ENCODE results near the gene PHOX2B. TPM values are rescaled to one million over a fixed set of nuclear protein-coding genes. Genes with fewer than 3 reads are reported as not detected.
"Not testable (repeated sequence)": the region's sequence is repeated elsewhere in the genome, so short reads cannot be mapped to it uniquely, and the experiment has no call there.

PHOX2B gene
- total and polyA plus RNA-seq, 7 experiments from 2014 or later = not detected

GRCh38 chr4:41714364-41715000 is 34.0 kb downstream of the PHOX2B start:
- H3K4me3 Mint-ChIP-seq = no peak overlapping the region
- intact Hi-C loops (cut with micrococcal nuclease) = no loop called here
- H3K27me3 Mint-ChIP-seq = peaks cover 0 to 11% (median 5%) of the 10 kb centered on the region in 5 donors
- no peak overlapping the region for H3K27ac Mint-ChIP-seq
- ChIA-PET CTCF (no interaction called here), POLR2A (no interaction called here)
- peaks cover 0 to 8% (median 0%) of the 10 kb centered on the region in 11 donors for H3K9me3 Mint-ChIP-seq
- no peak for ATAC-seq
- Histone ChIP-seq H3K27ac (ENCODE audit: low read depth, low read length) (no peak overlapping the region), H3K27me3 (ENCODE audit: control insufficient read depth in 2 of 2, insufficient read depth in 2 of 2, low read length in 2 of 2) (peaks cover 0 to 3% of the 10 kb centered on the region in 2 donors), H3K9me3 (ENCODE audit: control insufficient read depth in 2 of 3, low read length in 3 of 3) (no peaks in the 10 kb centered on the region), H3K4me3 (ENCODE audit: low read length) (no peak overlapping the region), H3K36me3 (ENCODE audit: control insufficient read depth in 2 of 3, insufficient read depth in 3 of 3, low read length in 3 of 3) (no peaks in the 10 kb centered on the region), H3K4me1 (ENCODE audit: control insufficient read depth in 2 of 2, insufficient read depth in 2 of 2, low read length in 2 of 2) (no peaks in the 10 kb centered on the region)
- no peaks in the 10 kb centered on the region for H3K36me3 Mint-ChIP-seq
- DNase-seq = no peak
- no peaks in the 10 kb centered on the region for H3K4me1 Mint-ChIP-seq

- Mint-ChIP-seq H3K27ac (no peak overlapping the region), H3K36me3 (no peaks in the 10 kb centered on the region), H3K4me3 (no peak overlapping the region), H3K27me3 (peaks cover 0 to 12% (median 3%) of the 10 kb centered on the region in 5 donors), H3K4me1 (no peaks in the 10 kb centered on the region), H3K9me3 (peaks cover 0 to 6% (median 0%) of the 10 kb centered on the region in 11 donors)
- ATAC-seq (no peak), DNase-seq (no peak)
- Histone ChIP-seq H3K4me1 (ENCODE audit: control insufficient read depth in 2 of 2, insufficient read depth in 2 of 2, low read length in 2 of 2) (no peaks in the 10 kb centered on the region), H3K27me3 (ENCODE audit: control insufficient read depth in 2 of 2, insufficient read depth in 2 of 2, low read length in 2 of 2) (peaks cover 0 to 3% of the 10 kb centered on the region in 2 donors), H3K4me3 (ENCODE audit: low read length) (no peak overlapping the region), H3K27ac (ENCODE audit: low read depth, low read length) (no peak overlapping the region), H3K9me3 (ENCODE audit: control insufficient read depth in 2 of 3, low read length in 3 of 3) (no peaks in the 10 kb centered on the region), H3K36me3 (ENCODE audit: control insufficient read depth in 2 of 3, insufficient read depth in 3 of 3, low read length in 3 of 3) (no peaks in the 10 kb centered on the region)
- CTCF ChIA-PET = no interaction called here
- intact Hi-C loops (cut with micrococcal nuclease) = no loop called here
- POLR2A ChIA-PET = no interaction called here
Measured at GRCh38 chr4:41713768-41714167, 34.8 kb downstream of the PHOX2B start.

- Histone ChIP-seq H3K27ac (ENCODE audit: low read depth, low read length) (no peak overlapping the region), H3K36me3 (ENCODE audit: control insufficient read depth in 2 of 3, insufficient read depth in 3 of 3, low read length in 3 of 3) (no peaks in the 10 kb centered on the region), H3K4me1 (ENCODE audit: control insufficient read depth in 2 of 2, insufficient read depth in 2 of 2, low read length in 2 of 2) (no peaks in the 10 kb centered on the region), H3K4me3 (ENCODE audit: low read length) (no peak overlapping the region), H3K9me3 (ENCODE audit: control insufficient read depth in 2 of 3, low read length in 3 of 3) (no peaks in the 10 kb centered on the region), H3K27me3 (ENCODE audit: control insufficient read depth in 2 of 2, insufficient read depth in 2 of 2, low read length in 2 of 2) (peaks cover 0 to 3% of the 10 kb centered on the region in 2 donors)
- POLR2A ChIA-PET = no interaction called here
- intact Hi-C loops (cut with micrococcal nuclease) = no loop called here
- no peaks in the 10 kb centered on the region for H3K4me1 Mint-ChIP-seq
- no peaks in the 10 kb centered on the region for H3K36me3 Mint-ChIP-seq
- CTCF ChIA-PET = no interaction called here
- no peak overlapping the region for H3K27ac Mint-ChIP-seq
- ATAC-seq (no peak), DNase-seq (no peak)
- H3K4me3 Mint-ChIP-seq = no peak overlapping the region
- peaks cover 0 to 6% (median 0%) of the 10 kb centered on the region in 11 donors for H3K9me3 Mint-ChIP-seq
- peaks cover 0 to 14% (median 4%) of the 10 kb centered on the region in 5 donors for H3K27me3 Mint-ChIP-seq
Measured at GRCh38 chr4:41712425-41712824, 36.1 kb downstream of the PHOX2B start.

- ATAC-seq; H3K4me1 ChIP-seq (ENCODE audit: control insufficient read depth in 2 of 2, insufficient read depth in 2 of 2, low read length in 2 of 2); H3K4me1 Mint-ChIP-seq; H3K36me3 Mint-ChIP-seq; H3K27ac ChIP-seq (ENCODE audit: low read depth, low read length); H3K9me3 Mint-ChIP-seq; intact Hi-C loops (cut with micrococcal nuclease); H3K4me3 Mint-ChIP-seq; H3K27me3 ChIP-seq (ENCODE audit: control insufficient read depth in 2 of 2, insufficient read depth in 2 of 2, low read length in 2 of 2); CTCF ChIA-PET; H3K4me3 ChIP-seq (ENCODE audit: low read length); H3K27me3 Mint-ChIP-seq; POLR2A ChIA-PET; DNase-seq; H3K36me3 ChIP-seq (ENCODE audit: control insufficient read depth in 2 of 3, insufficient read depth in 3 of 3, low read length in 3 of 3); H3K27ac Mint-ChIP-seq; H3K9me3 ChIP-seq (ENCODE audit: control insufficient read depth in 2 of 3, low read length in 3 of 3): not testable (repeated sequence)
Measured at GRCh38 chr4:41711654-41712053, 36.9 kb downstream of the PHOX2B start.

- peaks cover under 1 to 14% (median 4%) of the 10 kb centered on the region in 5 donors for H3K27me3 Mint-ChIP-seq
- Histone ChIP-seq H3K27me3 (ENCODE audit: control insufficient read depth in 2 of 2, insufficient read depth in 2 of 2, low read length in 2 of 2) (peaks cover 0 to 3% of the 10 kb centered on the region in 2 donors), H3K27ac (ENCODE audit: low read depth, low read length) (no peak overlapping the region), H3K36me3 (ENCODE audit: control insufficient read depth in 2 of 3, insufficient read depth in 3 of 3, low read length in 3 of 3) (no peaks in the 10 kb centered on the region), H3K4me1 (ENCODE audit: control insufficient read depth in 2 of 2, insufficient read depth in 2 of 2, low read length in 2 of 2) (no peaks in the 10 kb centered on the region), H3K4me3 (ENCODE audit: low read length) (no peak overlapping the region), H3K9me3 (ENCODE audit: control insufficient read depth in 2 of 3, low read length in 3 of 3) (no peaks in the 10 kb centered on the region)
- H3K4me3 Mint-ChIP-seq = no peak overlapping the region
- intact Hi-C loops (cut with micrococcal nuclease) = no loop called here
- H3K36me3 Mint-ChIP-seq = no peaks in the 10 kb centered on the region
- peaks cover 0 to 6% (median 0%) of the 10 kb centered on the region in 11 donors for H3K9me3 Mint-ChIP-seq
- no peak overlapping the region for H3K27ac Mint-ChIP-seq
- ATAC-seq (no peak), DNase-seq (no peak)
- H3K4me1 Mint-ChIP-seq = no peaks in the 10 kb centered on the region
- CTCF ChIA-PET = no interaction called here
- POLR2A ChIA-PET = no interaction called here
Measured at GRCh38 chr4:41709844-41710481, 38.6 kb downstream of the PHOX2B start.

GRCh38 chr4:41703785-41704184 is 44.7 kb downstream of the PHOX2B start:
- intact Hi-C loops (cut with micrococcal nuclease) = no loop called here
- no peak overlapping the region for H3K4me3 ChIP-seq (ENCODE audit: low read length)
- H3K27me3 ChIP-seq (ENCODE audit: control insufficient read depth in 2 of 2, insufficient read depth in 2 of 2, low read length in 2 of 2) = no peaks in the 10 kb centered on the region
- no peaks in the 10 kb centered on the region for H3K36me3 Mint-ChIP-seq
- no peak overlapping the region for H3K27ac Mint-ChIP-seq
- no peak overlapping the region for H3K4me3 Mint-ChIP-seq
- POLR2A ChIA-PET = no interaction called here
- no peaks in the 10 kb centered on the region for H3K9me3 ChIP-seq (ENCODE audit: control insufficient read depth in 2 of 3, low read length in 3 of 3)
- ATAC-seq (no peak), DNase-seq (no peak)
- CTCF ChIA-PET = no interaction called here
- peaks cover 0 to 8% (median 1%) of the 10 kb centered on the region in 11 donors for H3K9me3 Mint-ChIP-seq
- H3K4me1 ChIP-seq (ENCODE audit: control insufficient read depth in 2 of 2, insufficient read depth in 2 of 2, low read length in 2 of 2) = no peaks in the 10 kb centered on the region
- H3K27ac ChIP-seq (ENCODE audit: low read depth, low read length) = no peak overlapping the region
- H3K4me1 Mint-ChIP-seq = no peaks in the 10 kb centered on the region
- H3K27me3 Mint-ChIP-seq = peaks cover 8 to 34% (median 24%) of the 10 kb centered on the region in 5 donors
- H3K36me3 ChIP-seq (ENCODE audit: control insufficient read depth in 2 of 3, insufficient read depth in 3 of 3, low read length in 3 of 3) = no peaks in the 10 kb centered on the region

GRCh38 chr4:41702770-41703169 is 45.8 kb downstream of the PHOX2B start:
- Mint-ChIP-seq H3K9me3 (peaks cover 0 to 8% (median 1%) of the 10 kb centered on the region in 11 donors), H3K27me3 (peaks cover 8 to 37% (median 23%) of the 10 kb centered on the region in 5 donors), H3K27ac (no peak overlapping the region), H3K36me3 (no peaks in the 10 kb centered on the region), H3K4me1 (no peaks in the 10 kb centered on the region), H3K4me3 (no peak overlapping the region)
- Histone ChIP-seq H3K4me3 (ENCODE audit: low read length) (no peak overlapping the region), H3K27me3 (ENCODE audit: control insufficient read depth in 2 of 2, insufficient read depth in 2 of 2, low read length in 2 of 2) (no peaks in the 10 kb centered on the region), H3K27ac (ENCODE audit: low read depth, low read length) (no peak overlapping the region), H3K36me3 (ENCODE audit: control insufficient read depth in 2 of 3, insufficient read depth in 3 of 3, low read length in 3 of 3) (no peaks in the 10 kb centered on the region), H3K4me1 (ENCODE audit: control insufficient read depth in 2 of 2, insufficient read depth in 2 of 2, low read length in 2 of 2) (no peaks in the 10 kb centered on the region), H3K9me3 (ENCODE audit: control insufficient read depth in 2 of 3, low read length in 3 of 3) (no peaks in the 10 kb centered on the region)
- no peak for DNase-seq
- ATAC-seq = no peak
- intact Hi-C loops (cut with micrococcal nuclease) = no loop called here
- CTCF ChIA-PET = interaction anchor here (0.8 kb wide), 1 partner anchor 77 kb away, joined by 3 read pairs; no protein-coding TSS in a partner anchor
- POLR2A ChIA-PET = no interaction called here

Data from naive thymus-derived CD4-positive, alpha-beta T cell (primary cell).